ENCODE measurements around the gene PPP2R5C. TPM values are rescaled to one million over a fixed set of nuclear protein-coding genes. Genes with fewer than 3 reads are reported as not detected.

PPP2R5C gene
- total and polyA plus RNA-seq, 9 of the 15 experiments (the other 6 are each of a cell fraction or from before 2014, with no cell fraction given): 284 to 617 (median 395) TPM

GRCh38 chr14:101715210-101716076 is 46.1 kb upstream of the PPP2R5C start (continued):
- 0 out of 2 replicates have a peak, but pooled peaks have one; percentile 6 for TF ChIP-seq VEZF1 (CRISPR knock-in tag; IDR thresholded peaks at IDR 0.05)
- no peak for TF ChIP-seq ETV5 (CRISPR knock-in tag; IDR thresholded peaks at IDR 0.05; ENCODE audit: low read depth)
- no peak for TF ChIP-seq CHD7 (IDR thresholded peaks at IDR 0.05; ENCODE audit: low read depth, low read length)
- TF ChIP-seq ZBTB2 (IDR thresholded peaks at IDR 0.05): no peak
- no peak for TF ChIP-seq MTA2 (IDR thresholded peaks at IDR 0.05; ENCODE audit: low read depth)
- no peak for TF ChIP-seq NR1H2 (CRISPR knock-in tag; IDR thresholded peaks at IDR 0.05)
- no peak for TF ChIP-seq BRF1 (IDR thresholded peaks at IDR 0.05; ENCODE audit: borderline replicate concordance, extremely low read depth, insufficient read length)
